ENCODE data around the gene SLITRK6. TPM values are rescaled to one million over a fixed set of nuclear protein-coding genes. Genes with fewer than 3 reads are reported as not detected.
A peak's percentile ranks its signal among the peaks of the same experiment; 100 is the strongest.

SLITRK6 gene
- total and polyA plus RNA-seq, 2 of the 8 experiments (the other 6 are each of a cell fraction or from before 2014, with no cell fraction given): 0.11 to 0.17 TPM

GRCh38 chr13:85806553-85807175 is 7.4 kb upstream of the SLITRK6 start:
- H2BK15ac ChIP-seq (ENCODE audit: low read length): no peak overlapping the region
- FAIRE-seq (no peak), DNase-seq (ENCODE audit: low read depth in 1 of 2, low spot score in 2 of 2) (no peak)
- no peak overlapping the region for H2BK120ac ChIP-seq (replicated peaks; ENCODE audit: low read depth, low read length)
- H3K4me2 ChIP-seq (ENCODE audit: insufficient read depth in 1 of 2, low read depth in 2 of 2, low read length in 2 of 2): no peak overlapping the region
- H2BK12ac ChIP-seq (ENCODE audit: low read depth, low read length): no peak overlapping the region
- H3K4me3 ChIP-seq (ENCODE audit: extremely low read depth in 1 of 4, insufficient read depth in 2 of 4, low read depth in 3 of 4, low read length in 4 of 4): no peak overlapping the region
- no peak overlapping the region for H3K56ac ChIP-seq (replicated peaks; ENCODE audit: insufficient read length, low read depth, low read length)
- no peak overlapping the region for H2BK20ac ChIP-seq (ENCODE audit: low read length)
- H4K5ac ChIP-seq (ENCODE audit: insufficient read length, low read depth, low read length): no peak overlapping the region
- H3K23me2 ChIP-seq (ENCODE audit: low read depth, low read length): no peaks in the 10 kb centered on the region
- H2BK5ac ChIP-seq (ENCODE audit: low read depth, low read length): no peak overlapping the region
- no peaks in the 10 kb centered on the region for H3K9me3 ChIP-seq (ENCODE audit: insufficient read depth in 2 of 2, low read depth in 1 of 2, low read length in 1 of 2)
- no peak overlapping the region for H3K23ac ChIP-seq (ENCODE audit: insufficient read length)
- no peaks in the 10 kb centered on the region for H3K27me3 ChIP-seq (replicated peaks in 1 of 4; ENCODE audit: control insufficient read depth in 3 of 4, extremely low read depth in 1 of 4, insufficient read depth in 3 of 4, low read length in 3 of 4)
- H2AK5ac ChIP-seq (ENCODE audit: low read depth, low read length): no peak overlapping the region
- H3K79me1 ChIP-seq (ENCODE audit: low read depth, low read length): no peaks in the 10 kb centered on the region
- no peak overlapping the region for H3K4ac ChIP-seq (replicated peaks; ENCODE audit: insufficient read length, low read depth, low read length)
- CTCF ChIA-PET (ENCODE audit: partially characterized antibody): interaction anchor here (0.7 to 1.5 kb wide), 6 partner anchors 33 to 961 kb away, joined by 3 to 4 read pairs (median 4); no protein-coding TSS in a partner anchor
- no peaks in the 10 kb centered on the region for H3K36me3 ChIP-seq (ENCODE audit: control insufficient read depth in 2 of 4, insufficient read depth in 4 of 4, low read length in 3 of 4)
- H4K8ac ChIP-seq (ENCODE audit: extremely low read depth, insufficient read depth, low read length): no peak overlapping the region
- no peak overlapping the region for H3K14ac ChIP-seq (ENCODE audit: insufficient read length)
- H3K27ac ChIP-seq (ENCODE audit: low read depth, low read length): no peak overlapping the region
- H4K91ac ChIP-seq (replicated peaks; ENCODE audit: insufficient read length, low read length): no peak overlapping the region
- POLR2A ChIA-PET (ENCODE audit: partially characterized antibody): no interaction called here
- WGBS, 2 experiments (ENCODE audit: extremely low coverage in 1 of 2, insufficient coverage in 1 of 2, insufficient read length in 1 of 2, insufficient replicate concordance in 2 of 2, low coverage in 1 of 2, low lambda C conversion rate in 2 of 2, missing lambda C conversion rate in 1 of 2): 37% methylated on average over 3 of the region's 3 CpGs; no CpG with 5 or more reads in 1 of the 2 experiments
- no peak overlapping the region for H2AFZ ChIP-seq (ENCODE audit: low read length)
- H4K20me1 ChIP-seq (replicated peaks in 1 of 2; ENCODE audit: control insufficient read depth in 1 of 2, insufficient read depth in 2 of 2, low read length in 2 of 2): no peaks in the 10 kb centered on the region
- H3K9ac ChIP-seq (replicated peaks in 1 of 4; ENCODE audit: extremely low read depth in 1 of 4, low read depth in 3 of 4, low read length in 3 of 4): no peak overlapping the region
- no peaks in the 10 kb centered on the region for H3K4me1 ChIP-seq (replicated peaks in 1 of 4; ENCODE audit: control insufficient read depth in 3 of 4, insufficient read depth in 4 of 4, low read length in 3 of 4)
- no peaks in the 10 kb centered on the region for H3K79me2 ChIP-seq (ENCODE audit: control insufficient read depth in 1 of 2, insufficient read depth in 2 of 2, low read length in 2 of 2)
- H3K18ac ChIP-seq (ENCODE audit: extremely low read depth, low read length): no peak overlapping the region
- TF ChIP-seq ATF2 (IDR thresholded peaks at IDR 0.05; ENCODE audit: low read length) (no peak), SIN3A (conservative IDR thresholded peaks at IDR 0.05 in 1 of 2, IDR thresholded peaks at IDR 0.05 in 1 of 2; ENCODE audit: low read depth in 1 of 2, low read length in 2 of 2) (no peak), CTCF (IDR thresholded peaks at IDR 0.05; ENCODE audit: control extremely low read depth in 1 of 3, insufficient read depth in 1 of 3, low read depth in 1 of 3, low read length in 3 of 3) (peak in 2 of 3 experiments; percentile 22 to 34; a peak in 2 of 4 replicates), ATF3 (IDR thresholded peaks at IDR 0.05; ENCODE audit: insufficient read depth, low read depth, low read length) (no peak), BCL11A (IDR thresholded peaks at IDR 0.05; ENCODE audit: low read depth in 2 of 2, low read length in 2 of 2) (no peak), RAD21 (IDR thresholded peaks at IDR 0.05 in 1 of 2, conservative IDR thresholded peaks at IDR 0.05 in 1 of 2; ENCODE audit: low read depth in 2 of 2, low read length in 2 of 2) (peak; percentile 73 to 82), CBX5 (IDR thresholded peaks at IDR 0.05; ENCODE audit: low read depth, low read length) (no peak)

All from H1 (cell line).